Measurements from ENCODE around the gene TMED9.
"Not testable (repeated sequence)": the region's sequence is repeated elsewhere in the genome, so short reads cannot be mapped to it uniquely, and the experiment has no call there.

The TMED9 gene

GRCh38 chr5:177557041-177557647 lies 34.9 kb upstream of the TMED9 start:
- peaks cover 7% of the 10 kb centered on the region for H3K36me3 ChIP-seq (ENCODE audit: low read depth)
- H3K4me3 ChIP-seq (ENCODE audit: severe bottlenecking): no peak overlapping the region
- no peaks in the 10 kb centered on the region for H3K27me3 ChIP-seq (ENCODE audit: insufficient read depth, poor library complexity, severe bottlenecking)
- no peak for TF ChIP-seq CTCF (IDR thresholded peaks at IDR 0.05; ENCODE audit: poor library complexity, severe bottlenecking)
- peaks cover 9% of the 10 kb centered on the region for H3K4me1 ChIP-seq (ENCODE audit: insufficient read depth, poor library complexity, severe bottlenecking)
- peaks cover 3% of the 10 kb centered on the region for H3K9me3 ChIP-seq (ENCODE audit: severe bottlenecking)
- ATAC-seq (ENCODE audit: low read depth) (no peak), DNase-seq (ENCODE audit: low spot score) (no peak)
- H3K27ac ChIP-seq (ENCODE audit: poor library complexity, severe bottlenecking): no peak overlapping the region

GRCh38 chr5:177557796-177558195 lies 34.2 kb upstream of the TMED9 start:
- Histone ChIP-seq H3K9me3 (ENCODE audit: severe bottlenecking) (peaks cover 4% of the 10 kb centered on the region), H3K27ac (ENCODE audit: poor library complexity, severe bottlenecking) (no peak overlapping the region), H3K4me1 (ENCODE audit: insufficient read depth, poor library complexity, severe bottlenecking) (peaks cover 9% of the 10 kb centered on the region), H3K27me3 (ENCODE audit: insufficient read depth, poor library complexity, severe bottlenecking) (no peaks in the 10 kb centered on the region), H3K36me3 (ENCODE audit: low read depth) (peaks cover under 1% of the 10 kb centered on the region), H3K4me3 (ENCODE audit: severe bottlenecking) (no peak overlapping the region)
- DNase-seq (ENCODE audit: low spot score) (no peak), ATAC-seq (ENCODE audit: low read depth) (no peak)
- no peak for TF ChIP-seq CTCF (IDR thresholded peaks at IDR 0.05; ENCODE audit: poor library complexity, severe bottlenecking)

GRCh38 chr5:177559446-177559941 lies 32.5 kb upstream of the TMED9 start:
- H3K9me3 ChIP-seq (ENCODE audit: severe bottlenecking); H3K36me3 ChIP-seq (ENCODE audit: low read depth); DNase-seq (ENCODE audit: low spot score); H3K4me1 ChIP-seq (ENCODE audit: insufficient read depth, poor library complexity, severe bottlenecking); H3K27me3 ChIP-seq (ENCODE audit: insufficient read depth, poor library complexity, severe bottlenecking); ATAC-seq (ENCODE audit: low read depth); H3K4me3 ChIP-seq (ENCODE audit: severe bottlenecking); H3K27ac ChIP-seq (ENCODE audit: poor library complexity, severe bottlenecking): not testable (repeated sequence)

GRCh38 chr5:177565046-177565445 lies 27.0 kb upstream of the TMED9 start:
- DNase-seq (ENCODE audit: low spot score): no peak
- no peaks in the 10 kb centered on the region for H3K27me3 ChIP-seq (ENCODE audit: insufficient read depth, poor library complexity, severe bottlenecking)
- no peak overlapping the region for H3K27ac ChIP-seq (ENCODE audit: poor library complexity, severe bottlenecking)
- no peak for ATAC-seq (ENCODE audit: low read depth)
- H3K4me1 ChIP-seq (ENCODE audit: insufficient read depth, poor library complexity, severe bottlenecking): no peaks in the 10 kb centered on the region
- no peak for TF ChIP-seq CTCF (IDR thresholded peaks at IDR 0.05; ENCODE audit: poor library complexity, severe bottlenecking)
- no peak overlapping the region for H3K4me3 ChIP-seq (ENCODE audit: severe bottlenecking)
- H3K9me3 ChIP-seq (ENCODE audit: severe bottlenecking): peaks cover 4% of the 10 kb centered on the region
- no peaks in the 10 kb centered on the region for H3K36me3 ChIP-seq (ENCODE audit: low read depth)

GRCh38 chr5:177568326-177568725 lies 23.7 kb upstream of the TMED9 start:
- no peak overlapping the region for H3K27ac ChIP-seq (ENCODE audit: poor library complexity, severe bottlenecking)
- no peaks in the 10 kb centered on the region for H3K4me1 ChIP-seq (ENCODE audit: insufficient read depth, poor library complexity, severe bottlenecking)
- ATAC-seq (ENCODE audit: low read depth) (no peak), DNase-seq (ENCODE audit: low spot score) (no peak)
- no peak overlapping the region for H3K4me3 ChIP-seq (ENCODE audit: severe bottlenecking)
- no peaks in the 10 kb centered on the region for H3K36me3 ChIP-seq (ENCODE audit: low read depth)
- H3K9me3 ChIP-seq (ENCODE audit: severe bottlenecking): no peaks in the 10 kb centered on the region
- no peaks in the 10 kb centered on the region for H3K27me3 ChIP-seq (ENCODE audit: insufficient read depth, poor library complexity, severe bottlenecking)
- no peak for TF ChIP-seq CTCF (IDR thresholded peaks at IDR 0.05; ENCODE audit: poor library complexity, severe bottlenecking)
